GM23338 (cell line): Measurements from ENCODE around the gene KRTAP4-2. TPM values are rescaled to one million over a fixed set of nuclear protein-coding genes. Genes with fewer than 3 reads are reported as not detected.

ENCODE experiments used
- ATAC-seq: fragments of 200-7000 bp; cut with Tn5 transposase; 3 replicates; pipeline ENCODE4 v1.9.1; 2020
- DNase-seq: peaks from one replicate; pipeline ENCODE4 v3.0.0-alpha.2; 2015; ENCODE audit warnings: low spot score
- H2AFZ ChIP-seq: fragments of 200-600 bp; sonication (generic); 2 replicates; pipeline ENCODE4 v1.8.0; 2016; ENCODE audit warnings: antibody characterized with exemption, mild to moderate bottlenecking, moderate library complexity
- H3F3A ChIP-seq: fragments of 200-600 bp; sonication (generic); replicated peaks from 2 replicates; pipeline ENCODE4 v1.8.0; 2017; ENCODE audit warnings: antibody characterized with exemption, mixed run types, low read depth
- H3K27ac ChIP-seq: fragments of 200-600 bp; sonication (generic); 2 replicates; pipeline ENCODE4 v1.6.1; 2016; ENCODE audit warnings: low read depth
- H3K27me3 ChIP-seq: fragments of 200-600 bp; sonication (generic); 2 replicates; pipeline ENCODE4 v1.8.0; 2016; ENCODE audit warnings: mild to moderate bottlenecking, mixed run types, moderate library complexity; ENCODE audit not compliant: insufficient read depth
- H3K36me3 ChIP-seq: fragments of 200-600 bp; sonication (generic); 2 replicates; pipeline ENCODE4 v1.8.0; 2016; ENCODE audit warnings: mild to moderate bottlenecking; ENCODE audit not compliant: insufficient read depth
- H3K4me1 ChIP-seq: fragments of 200-600 bp; sonication (generic); 2 replicates; pipeline ENCODE4 v1.8.0; 2016; ENCODE audit warnings: mild to moderate bottlenecking, moderate library complexity; ENCODE audit not compliant: insufficient read depth
- H3K4me2 ChIP-seq: fragments of 200-600 bp; sonication (generic); 2 replicates; pipeline ENCODE4 v1.7.1; 2017; ENCODE audit warnings: mixed run types
- H3K4me3 ChIP-seq: fragments of 200-600 bp; sonication (generic); 2 replicates; pipeline ENCODE4 v1.6.1; 2016; ENCODE audit warnings: mixed run types
- H3K79me2 ChIP-seq: fragments of 200-600 bp; sonication (generic); replicated peaks from 2 replicates; pipeline ENCODE4 v1.8.0; 2017; ENCODE audit warnings: mild to moderate bottlenecking; ENCODE audit not compliant: insufficient read depth
- H3K9me2 ChIP-seq: fragments of 200-600 bp; sonication (generic); 2 replicates; pipeline ENCODE4 v1.8.0; 2017; ENCODE audit not compliant: insufficient read depth
- H4K20me1 ChIP-seq: fragments of 200-600 bp; sonication (generic); replicated peaks from 2 replicates; pipeline ENCODE4 v1.8.0; 2017; ENCODE audit warnings: mild to moderate bottlenecking; ENCODE audit not compliant: insufficient read depth
- H3K27ac Mint-ChIP-seq: 2 replicates; pipeline ENCODE4 v1.8.0; 2020; ENCODE audit warnings: inconsistent platforms, mild to moderate bottlenecking, moderate library complexity, mixed read lengths
- H3K27me3 Mint-ChIP-seq: 3 replicates; pipeline ENCODE4 v1.8.0; 2022; ENCODE audit warnings: low read depth, mild to moderate bottlenecking, moderate library complexity, mixed read lengths, inconsistent platforms; ENCODE audit not compliant: insufficient read depth, poor library complexity
- H3K36me3 Mint-ChIP-seq: 3 replicates; pipeline ENCODE4 v1.8.0; 2021; ENCODE audit warnings: low read depth, mild to moderate bottlenecking, inconsistent platforms, moderate library complexity, mixed read lengths
- H3K4me1 Mint-ChIP-seq: 3 replicates; pipeline ENCODE4 v1.8.0; 2020; ENCODE audit warnings: mild to moderate bottlenecking, inconsistent platforms, mixed read lengths
- H3K4me3 Mint-ChIP-seq: 3 replicates; pipeline ENCODE4 v1.8.0; 2021; ENCODE audit warnings: moderate library complexity, mild to moderate bottlenecking, inconsistent platforms, mixed read lengths
- H3K9me3 Mint-ChIP-seq: 3 replicates; pipeline ENCODE4 v1.8.0; 2020; ENCODE audit warnings: moderate library complexity, mild to moderate bottlenecking, inconsistent platforms, mixed read lengths
- CREB1 ChIP-seq: fragments of 250-450 bp; sonication (Bioruptor Pico); IDR thresholded peaks from 2 replicates; pipeline ENCODE4 v1.5.0; 2020; ENCODE audit warnings: low read depth, mild to moderate bottlenecking, moderate library complexity
- CTCF ChIP-seq, 2 experiments: fragments of 200-600 bp in 1 of 2; sonication (generic) in 1 of 2; conservative IDR thresholded peaks; 2 replicates each; pipeline versions ENCODE4 v1.5.1 to v1.6.1; 2016 to 2017; ENCODE audit warnings: antibody characterized with exemption in 2 of 2, low read depth in 2 of 2, mild to moderate bottlenecking in 2 of 2, moderate library complexity in 1 of 2
- ETS1 ChIP-seq: IDR thresholded peaks from 2 replicates; pipeline ENCODE4 v1.6.1; 2016; ENCODE audit warnings: antibody characterized with exemption
- EZH2 ChIP-seq: fragments of 200-600 bp; sonication (generic); IDR thresholded peaks from one replicate; pipeline ENCODE4 v1.8.0; 2017; ENCODE audit warnings: antibody characterized with exemption, mild to moderate bottlenecking, low read depth; ENCODE audit not compliant: unreplicated experiment
- EZH2phosphoT487 ChIP-seq: fragments of 200-600 bp; sonication (generic); IDR thresholded peaks from one replicate; pipeline ENCODE4 v1.8.1; 2018; ENCODE audit warnings: antibody characterized with exemption; ENCODE audit not compliant: unreplicated experiment
- JUNB ChIP-seq: IDR thresholded peaks from one replicate; pipeline ENCODE4 v1.6.1; 2016; ENCODE audit warnings: antibody characterized with exemption; ENCODE audit not compliant: unreplicated experiment
- NANOG ChIP-seq: IDR thresholded peaks from 2 replicates; pipeline ENCODE4 v1.6.1; 2016; ENCODE audit warnings: antibody characterized with exemption, borderline replicate concordance
- POLR2AphosphoS5 ChIP-seq: IDR thresholded peaks from 2 replicates; pipeline ENCODE4 v1.6.1; 2016; ENCODE audit warnings: antibody characterized with exemption, low read depth
- REST ChIP-seq: IDR thresholded peaks from one replicate; pipeline ENCODE4 v1.6.1; 2018; ENCODE audit warnings: antibody characterized with exemption; ENCODE audit not compliant: unreplicated experiment
- STAT1 ChIP-seq: IDR thresholded peaks from one replicate; pipeline ENCODE4 v1.6.1; 2016; ENCODE audit warnings: antibody characterized with exemption; ENCODE audit not compliant: unreplicated experiment
- ZNF114 ChIP-seq: fragments of 250-450 bp; sonication (Bioruptor Pico); IDR thresholded peaks from 2 replicates; pipeline ENCODE4 v1.5.0; 2020; ENCODE audit warnings: mild to moderate bottlenecking, moderate library complexity
- ZNF331 ChIP-seq: fragments of 250-450 bp; sonication (Bioruptor Pico); IDR thresholded peaks from 2 replicates; pipeline ENCODE4 v1.5.0; 2020; ENCODE audit warnings: low read depth, mild to moderate bottlenecking, moderate library complexity
- ZNF462 ChIP-seq: fragments of 250-450 bp; sonication (Bioruptor Pico); IDR thresholded peaks from 2 replicates; pipeline ENCODE4 v1.5.0; 2020; ENCODE audit warnings: mild to moderate bottlenecking, moderate library complexity
- polyA plus RNA-seq: library from polyadenylated mRNA; unstranded; fragments of >200 nt; fragmentation: Nextera tagmentation; extraction: Ambion mirVana; gene quantifications from 2 replicates; pipeline ENCODE4 v1.2.1, GENCODE V29; 2016
- total RNA-seq: library from RNA; depleted of rRNA; stranded (reverse); fragments of >200 nt; shearing (Covaris generic); gene quantifications from 2 replicates; pipeline ENCODE4 v1.2.3, GENCODE V29; 2014

KRTAP4-2 gene
- total and polyA plus RNA-seq, 2 experiments from 2014 or later: not detected

GRCh38 chr17:41184480-41184961 is 6.5 kb upstream of the KRTAP4-2 start, which contains the start of gene KRTAP4-1:
KRTAP4-1 (minus strand) TSS chr17:41184911; CDS start chr17:41184854, 57 bp downstream.
- Histone ChIP-seq H3F3A (no peaks in the 10 kb centered on the region), H3K4me3 (no peak within 1 kb of the TSS), H3K27me3 (no peaks in the 10 kb centered on the region), H3K79me2 (no peaks in the 10 kb centered on the region), H3K4me2 (no peak within 1 kb of the TSS), H3K27ac (no peak within 1 kb of the TSS), H3K36me3 (no peaks in the 10 kb centered on the region), H2AFZ (no peak within 1 kb of the TSS), H3K9me2 (no peaks in the 10 kb centered on the region), H4K20me1 (no peaks in the 10 kb centered on the region), H3K4me1 (no peaks in the 10 kb centered on the region)
- H3K36me3 Mint-ChIP-seq: no peaks in the 10 kb centered on the region
- TF ChIP-seq ZNF462 (CRISPR knock-in tag) (no peak), CTCF (conservative IDR thresholded peaks at IDR 0.05; ENCODE audit: low read depth in 2 of 2) (no peak), ZNF114 (CRISPR knock-in tag) (no peak), STAT1 (no peak), ZNF331 (CRISPR knock-in tag) (no peak), ETS1 (no peak), POLR2AphosphoS5 (no peak), CREB1 (CRISPR knock-in tag) (no peak), EZH2 (no peak), JUNB (no peak), NANOG (no peak), REST (no peak), EZH2phosphoT487 (no peak)
- ATAC-seq (no peak), DNase-seq (no peak)
- H3K27ac Mint-ChIP-seq: no peak within 1 kb of the TSS
- H3K4me1 Mint-ChIP-seq: no peaks in the 10 kb centered on the region
- H3K27me3 Mint-ChIP-seq: peaks cover 2% of the 10 kb centered on the region
- no peak within 1 kb of the TSS for H3K4me3 Mint-ChIP-seq
- H3K9me3 Mint-ChIP-seq: no peaks in the 10 kb centered on the region
